Psoas muscle (tissue), 8 donors: ENCODE results near the gene SLC17A8. TPM values are rescaled to one million over a fixed set of nuclear protein-coding genes. Genes with fewer than 3 reads are reported as not detected.

Experiments
- ATAC-seq, 4 donors: fragments of 200-7000 bp; cut with Tn5 transposase; one replicate each; pipeline ENCODE4 v1.9.1; 2020; ENCODE audit warnings: moderate library complexity in 3 of 4, mild to moderate bottlenecking in 2 of 4
- DNase-seq, 2 donors: peaks; one replicate each; pipeline ENCODE4 v3.0.0-alpha.2; 2020
- H3K27ac ChIP-seq: fragments of 200-600 bp; one replicate; pipeline ENCODE4 v1.8.0; 2022
- H3K27me3 ChIP-seq, 3 donors: fragments of 200-600 bp in 1 of 3; one replicate each; pipeline versions ENCODE4 v1.6.1 to v1.8.0; 2013 to 2022; ENCODE audit warnings: low read length in 2 of 3, mild to moderate bottlenecking in 2 of 3, moderate library complexity in 1 of 3; ENCODE audit not compliant: insufficient read depth in 3 of 3
- H3K36me3 ChIP-seq, 2 donors: fragments of 200-600 bp in 1 of 2; one replicate each; pipeline versions ENCODE4 v1.6.1 to v1.8.0; 2013 to 2022; ENCODE audit warnings: low read depth in 1 of 2, mild to moderate bottlenecking in 1 of 2, moderate library complexity in 1 of 2; ENCODE audit not compliant: insufficient read depth in 1 of 2
- H3K4me1 ChIP-seq: fragments of 200-600 bp; one replicate; pipeline ENCODE4 v1.8.0; 2022
- H3K4me3 ChIP-seq: fragments of 200-600 bp; one replicate; pipeline ENCODE4 v1.8.0; 2022; ENCODE audit warnings: mild to moderate bottlenecking
- H3K9me3 ChIP-seq: fragments of 200-600 bp; one replicate; pipeline ENCODE4 v1.8.0; 2022
- CTCF ChIP-seq: fragments of 200-600 bp; IDR thresholded peaks from one replicate; pipeline ENCODE4 v1.8.0; 2022; ENCODE audit warnings: antibody characterized with exemption
- WGBS, 3 donors: extraction: QIAGEN DNeasy Blood & Tissue Kit; methylation state at CpG; one replicate each; pipeline versions ENCODE4 v1.1.6 to v1.1.7; 2013; 5-methylcytosine and 5-hydroxymethylcytosine counted together
- intact Hi-C, 2 donors: fragments of 100-400 bp; cut with DNase I; formaldehyde crosslinking; loops; one replicate each; pipeline versions ENCODE4 v1.11.0 to v1.14.2; 2022
- polyA plus RNA-seq, 3 donors: library from polyadenylated mRNA; stranded (reverse); fragments of 200-250 nt; gene quantifications; one replicate each; pipeline ENCODE4 v1.2.3, GENCODE V29; 2013
- total RNA-seq, 4 donors: library from RNA; stranded (reverse); fragmentation: NEBNext Ultra II Directional in 2 of 4; extraction: Animal tissue kit (Norgen Biotek cat#: 25700) in 2 of 4; gene quantifications; one replicate each; pipeline versions ENCODE4 v1.2.1 to v1.2.4, GENCODE V29; 2021 to 2023
- donor health status: healthy with polysubstance abuse.
- donor health status: DM: no; HTN: no; CAD: no; lungs with moderate emphysema.
- donor health status: Bipolar disorder and iron deficiency.
- donor health status: healthy.
- donor health status: DM: yes; HTN: yes; CAD: no.
- donor health status: DM: no; HTN: no; CAD: no.
- donor health status: DM: no; HTN: no; CAD: no.
- donor health status: DM: yes; HTN: yes; CAD: no.

Gene SLC17A8
- total and polyA plus RNA-seq, 7 donors, result 0.08 TPM; not detected in 6

- intact Hi-C loops, result loop anchor here in 1 of 2 donors (5.0 kb wide), 1 partner anchor 206 kb away; no protein-coding TSS in a partner anchor
- no peaks in the 10 kb centered on the region for H3K27me3 ChIP-seq
- 64 to 81% (median 74%) methylated on average over 3 of the region's 3 CpGs for WGBS, 3 donors
- H3K4me3 ChIP-seq, result no peak overlapping the region
- H3K9me3 ChIP-seq, result no peaks in the 10 kb centered on the region
- peaks cover 0 to 7% of the 10 kb centered on the region in 2 donors for H3K36me3 ChIP-seq
- TF ChIP-seq CTCF, result no peak
- no peaks in the 10 kb centered on the region for H3K4me1 ChIP-seq
- DNase-seq, result no peak
- no peak for ATAC-seq
- H3K27ac ChIP-seq, result no peak overlapping the region
These were observed 10.2 kb upstream of the SLC17A8 start for GRCh38 chr12:100346660-100347059.

DNA sequence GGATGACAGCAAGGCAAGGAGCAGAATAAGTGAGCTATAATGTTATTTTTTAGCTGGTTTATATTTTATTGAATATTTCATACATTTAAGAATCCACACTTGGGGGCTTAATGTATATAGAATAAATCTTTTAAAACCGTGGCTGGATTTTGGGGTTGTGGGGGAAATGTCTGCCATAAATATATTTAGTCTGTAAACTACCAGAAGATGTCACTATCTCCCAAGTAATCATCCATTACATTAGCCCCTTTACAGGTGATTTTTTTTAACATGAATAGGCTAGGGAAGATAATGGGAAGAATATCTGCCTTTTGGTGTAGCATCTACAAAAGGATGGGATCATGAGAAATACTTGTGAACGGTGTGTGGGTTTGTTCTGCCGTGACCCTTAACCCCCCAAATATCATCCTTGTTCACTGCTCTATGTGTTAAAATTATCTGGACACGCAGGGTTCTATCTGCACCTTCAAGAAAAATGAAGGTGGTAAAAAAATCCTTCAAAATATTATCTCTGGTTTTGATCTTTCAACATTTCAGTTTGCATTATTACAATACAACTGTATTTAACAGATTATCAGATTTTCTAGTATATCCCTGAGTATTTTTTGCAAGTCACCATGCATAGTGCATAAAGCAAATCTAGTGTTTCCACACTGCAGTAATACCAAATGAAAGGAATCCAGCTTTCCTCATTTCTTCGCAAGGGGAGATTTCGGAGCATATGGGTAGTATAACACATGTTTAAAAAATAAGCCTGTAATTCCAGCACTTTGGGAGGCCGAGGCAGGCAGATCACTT is 8.0 kb upstream of the SLC17A8 start:
- intact Hi-C loops, result loop anchor here in 1 of 2 donors (5.0 kb wide), 1 partner anchor 203 kb away; no protein-coding TSS in a partner anchor
- peak; percentile 38 for TF ChIP-seq CTCF
- ATAC-seq, result no peak
- Histone ChIP-seq H3K27ac (no peak overlapping the region), H3K9me3 (no peaks in the 10 kb centered on the region), H3K36me3 (no peaks in the 10 kb centered on the region), H3K27me3 (no peaks in the 10 kb centered on the region), H3K4me1 (no peaks in the 10 kb centered on the region), H3K4me3 (no peak overlapping the region)
- DNase-seq, result no peak
- 71 to 77% (median 72%) methylated on average over 7 of the region's 7 CpGs for WGBS, 3 donors

DNA sequence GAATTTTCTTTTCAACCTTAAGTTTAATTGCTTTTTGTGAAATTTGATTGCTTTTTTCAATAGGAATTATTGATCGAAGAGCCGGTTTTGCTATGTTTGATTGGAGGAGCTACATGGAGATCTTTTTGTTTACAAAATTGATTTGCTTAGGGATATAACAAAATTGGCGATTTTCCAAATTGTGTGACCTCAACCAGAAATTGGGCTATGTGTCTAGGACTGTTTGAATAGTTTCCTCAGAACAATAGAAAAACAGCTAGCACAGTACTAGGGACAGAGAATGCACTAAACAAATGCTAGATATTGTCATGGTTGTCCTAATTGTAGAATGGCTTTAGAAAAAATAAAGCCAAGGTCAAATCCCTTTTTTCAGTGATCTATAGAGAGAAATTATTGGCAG is 2.4 kb downstream of the SLC17A8 start:
- intact Hi-C loops, result loop anchor here in 1 of 2 donors (10.0 kb wide), 1 partner anchor 376 kb away; no protein-coding TSS in a partner anchor
- no peaks in the 10 kb centered on the region for H3K4me1 ChIP-seq
- DNase-seq (no peak), ATAC-seq (no peak)
- WGBS, 3 donors, result 49 to 61% (median 52%) methylated on average over 3 of the region's 3 CpGs
- no peak overlapping the region for H3K4me3 ChIP-seq
- no peak overlapping the region for H3K27ac ChIP-seq
- no peak for TF ChIP-seq CTCF
- no peaks in the 10 kb centered on the region for H3K36me3 ChIP-seq
- H3K9me3 ChIP-seq, result no peaks in the 10 kb centered on the region
- peaks cover 0 to 6% (median 2%) of the 10 kb centered on the region in 3 donors for H3K27me3 ChIP-seq

DNA sequence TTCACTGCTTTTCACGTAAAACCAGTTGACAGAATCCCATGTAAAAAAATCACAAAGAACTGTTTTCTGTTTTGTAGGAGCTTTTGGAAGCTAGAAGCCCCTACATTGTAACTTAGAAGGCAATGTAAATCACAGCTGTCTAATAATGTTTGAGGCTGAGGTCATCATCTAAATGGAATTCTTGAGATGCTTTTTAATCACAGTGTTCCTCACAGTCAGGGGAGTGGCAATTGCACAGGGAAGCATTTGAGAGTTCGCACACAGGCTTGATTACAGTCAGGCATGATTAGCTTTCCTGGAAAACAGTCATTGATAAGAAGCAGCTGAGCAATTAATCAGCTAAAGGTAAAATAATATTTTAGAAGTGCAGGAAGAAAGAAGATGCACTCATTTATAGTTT is 2.9 kb downstream of the SLC17A8 start:
- intact Hi-C loops, result loop anchor here in 1 of 2 donors (10.0 kb wide), 1 partner anchor 375 kb away; no protein-coding TSS in a partner anchor
- no peak overlapping the region for H3K4me3 ChIP-seq
- no peak overlapping the region for H3K27ac ChIP-seq
- no peaks in the 10 kb centered on the region for H3K4me1 ChIP-seq
- H3K27me3 ChIP-seq, result peaks cover 0 to 6% (median 2%) of the 10 kb centered on the region in 3 donors
- H3K9me3 ChIP-seq, result no peaks in the 10 kb centered on the region
- 49 to 55% (median 52%) methylated on average over 2 of the region's 2 CpGs for WGBS, 3 donors
- ATAC-seq (no peak), DNase-seq (no peak)
- no peak for TF ChIP-seq CTCF
- H3K36me3 ChIP-seq, result no peaks in the 10 kb centered on the region
